ENCODE results near the gene KLHDC4.

- TF ChIP-seq SP1 (CRISPR knock-in tag; IDR thresholded peaks at IDR 0.05) (no peak), BCL6 (CRISPR knock-in tag; IDR thresholded peaks at IDR 0.05) (no peak), ATF6 (CRISPR knock-in tag; IDR thresholded peaks at IDR 0.05) (no peak), ZFX (CRISPR knock-in tag; IDR thresholded peaks at IDR 0.05) (no peak), IRF2 (CRISPR knock-in tag; IDR thresholded peaks at IDR 0.05) (no peak), ELK3 (CRISPR knock-in tag; IDR thresholded peaks at IDR 0.05) (no peak), HLTF (IDR thresholded peaks at IDR 0.05) (no peak), CLOCK (CRISPR knock-in tag; IDR thresholded peaks at IDR 0.05; ENCODE audit: borderline replicate concordance) (no peak), NRF1 (conservative IDR thresholded peaks at IDR 0.05 in 1 of 2, IDR thresholded peaks at IDR 0.05 in 1 of 2) (peak; percentile 85 to 87), POLR2AphosphoS5 (IDR thresholded peaks at IDR 0.05; ENCODE audit: control insufficient read depth, insufficient read depth, low read depth, low read length) (no peak), RNF2 (IDR thresholded peaks at IDR 0.05) (no peak), HDGF (IDR thresholded peaks at IDR 0.05) (no peak), JUN (IDR thresholded peaks at IDR 0.05; ENCODE audit: borderline replicate concordance, low read depth, low read length) (no peak), JUN (CRISPR knock-in tag; IDR thresholded peaks at IDR 0.05; ENCODE audit: borderline replicate concordance) (no peak), FOXA1 (IDR thresholded peaks at IDR 0.05; ENCODE audit: borderline replicate concordance) (no peak)
Observed at GRCh38 chr16:87801679-87802259, 36.0 kb upstream of the KLHDC4 start.
